IPS-NIHi11 (cell line): ENCODE data around the gene FAM181A.

Experiments used
- DNase-seq: peaks from one replicate; pipeline ENCODE4 v3.0.0; 2012; ENCODE audit warnings: mixed read lengths, low spot score

FAM181A gene

GRCh38 chr14:93950948-93951634 is 23.9 kb downstream of the FAM181A start:
- no peak for DNase-seq

GRCh38 chr14:93951635-93952540 is 24.7 kb downstream of the FAM181A start:
- DNase-seq = no peak

DNA sequence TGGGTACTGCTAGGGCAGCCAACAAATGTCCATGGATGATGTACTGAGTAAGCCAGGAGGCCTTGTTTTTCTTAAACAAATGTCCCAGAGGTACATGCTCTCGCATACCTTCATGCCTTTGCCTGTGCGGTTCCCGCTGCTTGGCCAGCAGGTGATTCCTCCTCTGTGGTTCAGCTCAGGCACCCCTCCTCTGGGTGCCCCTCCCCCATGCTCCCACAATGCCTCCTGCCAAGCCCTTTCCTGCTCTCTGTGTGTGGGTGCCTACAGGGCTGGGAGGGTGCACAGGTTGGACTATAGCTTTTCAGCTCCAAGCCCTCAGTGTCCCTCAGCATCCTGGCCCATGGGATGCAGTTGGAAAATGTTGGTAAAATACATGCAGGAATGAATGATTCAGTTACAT is 25.7 kb downstream of the FAM181A start:
- no peak for DNase-seq

- DNase-seq = peak; percentile 67
Observed at GRCh38 chr14:93953263-93953662, 26.1 kb downstream of the FAM181A start.

- DNase-seq = no peak
Observed at GRCh38 chr14:93953739-93954515, 26.8 kb downstream of the FAM181A start.

DNA sequence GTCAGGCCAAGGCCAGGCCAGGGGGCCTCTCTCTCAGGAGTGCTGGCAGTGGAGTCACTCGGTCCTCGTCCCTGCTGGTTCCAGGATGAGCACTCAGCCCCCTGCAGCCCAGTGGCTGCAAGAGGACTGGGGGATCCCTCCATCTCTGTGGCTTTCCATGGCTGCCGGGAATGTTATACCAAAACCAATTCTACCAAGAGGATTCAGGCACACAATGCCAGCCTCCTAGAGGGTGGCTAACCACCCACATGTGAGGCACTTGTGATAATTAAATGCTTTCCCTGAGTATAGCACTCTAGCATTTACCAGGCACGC is 27.3 kb downstream of the FAM181A start:
- no peak for DNase-seq

GRCh38 chr14:93954900-93955849 is 28.0 kb downstream of the FAM181A start:
- DNase-seq = no peak

- DNase-seq = no peak
Observed at GRCh38 chr14:93955850-93956481, 28.8 kb downstream of the FAM181A start.

DNA sequence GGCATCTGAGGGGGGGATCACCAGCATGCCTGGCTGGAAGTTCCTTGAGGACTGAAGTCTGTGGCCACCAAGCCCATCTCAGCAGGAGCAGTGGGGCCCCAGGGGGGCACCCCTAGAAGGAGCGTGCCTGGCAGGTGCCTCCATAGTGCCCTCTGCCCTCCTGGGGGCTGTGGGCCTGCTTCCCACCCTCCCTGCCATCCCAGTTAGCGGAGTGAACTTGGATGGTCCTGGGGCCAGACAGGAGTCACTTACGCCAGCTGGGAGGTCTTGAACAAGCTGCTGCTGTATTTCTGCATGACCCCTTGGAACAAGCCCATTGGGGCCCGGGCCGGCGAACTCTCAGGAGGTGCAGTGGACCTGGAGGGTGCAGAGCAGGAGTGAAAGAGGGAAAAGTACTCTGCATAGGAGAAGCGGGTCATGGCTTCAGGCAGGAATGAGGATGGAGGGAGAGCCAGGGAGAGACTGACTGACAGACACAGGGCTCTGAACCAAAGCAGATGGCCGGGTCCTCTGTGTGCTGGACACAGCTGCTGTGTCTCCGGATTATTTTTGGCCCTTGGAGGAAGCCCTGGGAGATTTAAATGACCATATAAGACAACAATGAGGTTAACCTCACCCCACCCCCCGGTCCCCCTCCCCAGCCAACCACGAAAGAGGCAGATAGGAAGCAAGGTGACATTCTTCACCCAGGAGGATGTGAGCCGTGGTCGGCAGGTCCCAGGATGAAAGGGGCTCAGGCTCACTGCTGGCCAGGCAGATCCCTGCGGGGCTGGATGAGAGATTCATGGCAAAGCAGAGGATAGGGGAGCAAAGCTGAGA is 29.6 kb downstream of the FAM181A start:
- DNase-seq = no peak

DNA sequence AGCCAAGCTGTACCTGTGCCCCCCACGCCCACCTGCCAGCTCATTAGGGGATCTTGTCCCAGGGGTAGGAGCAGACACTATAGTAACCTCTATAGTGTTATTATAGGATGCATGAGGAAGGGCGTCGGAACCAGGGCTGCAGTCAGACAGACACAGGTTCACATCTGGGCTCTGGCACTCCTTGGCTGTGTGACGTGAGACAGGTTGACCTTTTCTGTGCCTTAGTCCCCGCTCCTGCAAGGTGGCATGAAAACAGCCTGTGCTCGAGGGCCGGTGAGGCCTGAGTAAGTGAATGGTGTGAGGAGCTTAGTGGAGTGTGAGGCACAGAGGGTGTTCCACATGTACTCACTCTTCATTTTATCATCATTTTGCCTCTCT is 30.2 kb downstream of the FAM181A start:
- DNase-seq = no peak

- no peak for DNase-seq
Observed at GRCh38 chr14:93957751-93958566, 30.8 kb downstream of the FAM181A start.

DNA sequence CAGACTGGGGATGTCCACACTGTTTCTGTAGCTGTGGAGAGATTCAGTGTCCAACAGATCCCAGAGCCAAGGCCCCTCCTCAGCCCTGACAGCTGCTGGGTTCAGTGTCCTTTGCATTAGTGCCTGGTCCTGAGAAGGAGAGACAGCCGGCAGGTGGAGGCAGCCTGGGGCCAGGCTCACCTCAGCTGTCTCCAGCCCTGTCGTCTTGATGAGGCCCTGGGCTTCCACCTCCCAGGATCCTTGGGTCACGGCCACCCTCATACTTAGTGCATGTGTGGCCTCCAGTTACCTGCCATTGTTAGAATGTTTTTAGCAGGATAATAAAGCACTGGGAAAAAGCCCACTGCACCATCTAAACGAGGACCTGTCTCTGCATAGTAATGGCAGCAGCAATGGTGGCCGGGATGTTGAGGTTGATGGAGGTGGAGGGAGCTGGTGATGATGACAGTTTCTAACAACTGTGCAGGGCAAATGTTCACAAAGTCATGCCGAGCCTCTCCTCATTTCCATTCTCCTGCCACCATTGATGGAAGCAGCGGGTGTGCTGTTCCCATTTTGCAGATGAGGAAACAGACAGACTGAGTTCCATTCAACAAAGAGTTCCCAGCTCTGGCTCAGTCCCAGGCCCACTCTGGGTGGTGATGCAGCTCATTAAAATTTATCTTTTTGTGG is 31.6 kb downstream of the FAM181A start:
- DNase-seq = no peak

DNA sequence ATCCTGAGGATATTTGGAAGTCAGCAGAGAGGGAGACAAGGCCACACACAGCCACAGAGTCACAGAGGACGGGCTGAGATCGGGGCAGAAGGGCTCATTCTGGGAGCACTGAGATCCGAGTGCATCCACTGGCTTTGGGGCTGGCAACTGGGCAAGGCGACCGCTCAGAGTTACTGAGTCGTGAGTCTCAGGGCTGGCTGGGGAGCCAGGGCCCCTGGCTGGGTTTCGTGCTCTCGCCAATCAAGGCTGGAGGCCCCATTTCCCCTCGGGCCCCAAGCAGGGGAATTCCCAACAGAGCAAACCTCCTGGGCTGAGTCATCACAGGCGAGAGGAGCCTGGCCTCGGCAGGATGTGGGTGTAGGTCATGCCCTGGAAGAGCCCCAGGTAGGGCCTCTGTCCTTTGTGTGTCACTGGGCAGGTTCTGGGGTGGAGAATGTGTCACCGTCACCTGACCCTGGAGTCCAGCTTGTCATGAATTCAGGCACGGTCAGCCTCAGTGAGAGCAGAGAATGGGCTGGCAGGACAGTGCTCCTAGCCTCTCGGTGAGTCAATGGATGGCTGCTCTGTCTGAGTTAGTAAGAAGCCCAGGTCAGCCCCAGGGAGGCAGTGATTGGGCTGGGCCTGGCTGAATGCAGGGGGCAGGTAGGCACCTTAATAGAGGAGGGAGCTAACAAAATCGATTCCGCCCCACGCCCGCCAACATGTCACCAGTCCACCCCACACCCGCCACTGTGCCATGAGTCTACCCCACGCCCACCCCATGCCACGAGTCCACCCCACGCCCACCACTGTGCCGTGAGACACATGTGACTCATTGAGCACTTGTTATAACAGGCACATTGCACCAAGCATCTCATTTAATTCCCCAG is 32.3 kb downstream of the FAM181A start:
- DNase-seq = peak; percentile 71

- no peak for DNase-seq
Observed at GRCh38 chr14:93960108-93960475, 32.9 kb downstream of the FAM181A start.

GRCh38 chr14:93960774-93961438 is 33.8 kb downstream of the FAM181A start:
- DNase-seq = no peak

GRCh38 chr14:93961620-93962019 is 34.5 kb downstream of the FAM181A start:
- no peak for DNase-seq
